HepG2 (cell line): ENCODE data around the gene KRTAP12-3. TPM values are rescaled to one million over a fixed set of nuclear protein-coding genes. Genes with fewer than 3 reads are reported as not detected.

Experiments used
- ARNT2 ChIP-seq: sonication (generic); formaldehyde crosslinking; IDR thresholded peaks from 2 replicates; pipeline ENCODE4 v1.8.0; 2022; ENCODE audit warnings: mild to moderate bottlenecking, low read depth, missing genetic modification reagents, moderate library complexity
- CCDC6 ChIP-seq: sonication (generic); formaldehyde crosslinking; IDR thresholded peaks from 2 replicates; pipeline ENCODE4 v1.8.1; 2022; ENCODE audit warnings: mild to moderate bottlenecking, missing genetic modification reagents, moderate library complexity
- CHD4 ChIP-seq: fragments of 200-600 bp; sonication (generic); IDR thresholded peaks from 2 replicates; pipeline ENCODE4 v1.7.0; 2017; ENCODE audit warnings: mild to moderate bottlenecking, low read length, borderline replicate concordance
- EHMT2 ChIP-seq: fragments of 200-600 bp; sonication (generic); IDR thresholded peaks from 2 replicates; pipeline ENCODE4 v1.7.0; 2017; ENCODE audit warnings: antibody characterized with exemption, low read depth, low read length, borderline replicate concordance
- HNRNPH1 ChIP-seq: fragments of 200-400 bp; formaldehyde crosslinking; optimal IDR thresholded peaks from 2 replicates; pipeline ENCODE3; 2017; ENCODE audit warnings: mild to moderate bottlenecking, low read depth, low read length
- IKZF4 ChIP-seq: sonication (generic); formaldehyde crosslinking; IDR thresholded peaks from 2 replicates; pipeline ENCODE4 v1.5.1; 2020; ENCODE audit warnings: borderline replicate concordance, mild to moderate bottlenecking, low read depth, missing genetic modification reagents; ENCODE audit errors: not compliant biosample characterization
- IRF2 ChIP-seq: IDR thresholded peaks from 2 replicates; pipeline ENCODE4 v1.6.1; 2018; ENCODE audit warnings: missing genetic modification reagents, missing compliant biosample characterization
- KDM2A ChIP-seq: sonication (generic); formaldehyde crosslinking; IDR thresholded peaks from 2 replicates; pipeline ENCODE4 v1.4.0; 2020; ENCODE audit warnings: low read depth, missing genetic modification reagents, borderline replicate concordance
- MATR3 ChIP-seq: sonication (generic); formaldehyde crosslinking; IDR thresholded peaks from 2 replicates; pipeline ENCODE4 v1.4.0; 2020; ENCODE audit warnings: missing genetic modification reagents
- MBD4 ChIP-seq: IDR thresholded peaks from 2 replicates; pipeline ENCODE4 v1.6.1; 2012; ENCODE audit warnings: low read length, inconsistent platforms, borderline replicate concordance
- NAIF1 ChIP-seq: sonication (generic); formaldehyde crosslinking; IDR thresholded peaks from 2 replicates; pipeline ENCODE4 v1.5.0; 2020; ENCODE audit warnings: mild to moderate bottlenecking, missing genetic modification reagents, borderline replicate concordance
- NFATC3 ChIP-seq: sonication (generic); formaldehyde crosslinking; IDR thresholded peaks from 2 replicates; pipeline ENCODE4 v1.5.1; 2020; ENCODE audit warnings: mild to moderate bottlenecking, missing genetic modification reagents
- PCBP2 ChIP-seq: fragments of 200-400 bp; formaldehyde crosslinking; optimal IDR thresholded peaks from 2 replicates; pipeline ENCODE3; 2018; ENCODE audit warnings: low read length, low read depth; ENCODE audit not compliant: poor library complexity, severe bottlenecking
- PPARG ChIP-seq: conservative IDR thresholded peaks from 2 replicates; pipeline ENCODE4 v1.6.1; 2016; ENCODE audit warnings: missing biosample characterization, missing genetic modification reagents
- PTBP1 ChIP-seq: fragments of 200-400 bp; formaldehyde crosslinking; IDR thresholded peaks from 2 replicates; pipeline ENCODE4 v1.6.1; 2018; ENCODE audit warnings: low read length, low read depth; ENCODE audit not compliant: poor library complexity, severe bottlenecking
- SOX5 ChIP-seq: IDR thresholded peaks from 2 replicates; pipeline ENCODE4 v1.6.1; 2016; ENCODE audit warnings: borderline replicate concordance
- SRSF9 ChIP-seq: fragments of 200-400 bp; formaldehyde crosslinking; IDR thresholded peaks from 2 replicates; pipeline ENCODE4 v1.6.1; 2018; ENCODE audit warnings: borderline replicate concordance, mild to moderate bottlenecking, low read depth, low read length; ENCODE audit not compliant: insufficient read depth, poor library complexity, severe bottlenecking
- TAF1 ChIP-seq: sonication (generic); formaldehyde crosslinking; IDR thresholded peaks from 2 replicates; pipeline ENCODE4 v1.4.0; 2020; ENCODE audit warnings: missing genetic modification reagents
- ZFY ChIP-seq: sonication (generic); formaldehyde crosslinking; IDR thresholded peaks from 2 replicates; pipeline ENCODE4 v1.4.0; 2020; ENCODE audit warnings: missing genetic modification reagents
- ZNF484 ChIP-seq: sonication (generic); formaldehyde crosslinking; IDR thresholded peaks from 2 replicates; pipeline ENCODE4 v1.5.1; 2020; ENCODE audit warnings: mild to moderate bottlenecking, low read depth, missing genetic modification reagents, borderline replicate concordance
- ZNF589 ChIP-seq: sonication (generic); formaldehyde crosslinking; conservative IDR thresholded peaks from 2 replicates; pipeline ENCODE4 v1.8.0; 2022; ENCODE audit warnings: mild to moderate bottlenecking, moderate library complexity, missing genetic modification reagents
- ZNF768 ChIP-seq: sonication (generic); formaldehyde crosslinking; IDR thresholded peaks from 2 replicates; pipeline ENCODE4 v1.4.0; 2020; ENCODE audit warnings: missing genetic modification reagents
- polyA plus RNA-seq, 8 experiments: library from polyadenylated mRNA; depleted of rRNA in 3 of 8; stranded (reverse) in 7 of 8; unstranded in 1 of 8; fragments of >200 nt; fragmentation: Illumina TruSeq in 4 of 8; extraction: Trizol in 4 of 8; gene quantifications; 2 replicates each; pipeline versions ENCODE4 v1.2.1 to v1.2.3, GENCODE V29; 2011 to 2016; ENCODE audit warnings: low read depth in 4 of 8, missing spikeins in 1 of 8, mixed read lengths in 1 of 8; ENCODE audit not compliant: insufficient read depth in 1 of 8
- total RNA-seq, 5 experiments: library from RNA; depleted of rRNA; stranded (reverse); fragments of >200 nt; fragmentation: Illumina TruSeq; extraction: Trizol; gene quantifications; 2 replicates each; pipeline ENCODE4 v1.2.3, GENCODE V29; 2016; ENCODE audit warnings: low read depth in 1 of 5
- TF ChIP-seq, protein P1 (sequence below): sonication (generic); formaldehyde crosslinking; IDR thresholded peaks from 2 replicates; pipeline ENCODE4 v1.5.0; 2020; ENCODE audit warnings: missing genetic modification reagents
- TF ChIP-seq, protein P2 (sequence below): sonication (generic); formaldehyde crosslinking; IDR thresholded peaks from 2 replicates; pipeline ENCODE4 v1.9.0; 2021; ENCODE audit warnings: missing genetic modification reagents, borderline replicate concordance
- TF ChIP-seq, protein P3 (sequence below): sonication (generic); formaldehyde crosslinking; IDR thresholded peaks from 2 replicates; pipeline ENCODE4 v1.4.0; 2020; ENCODE audit warnings: missing genetic modification reagents, low read depth, mild to moderate bottlenecking, borderline replicate concordance

The KRTAP12-3 gene
- total and polyA plus RNA-seq, 2 of the 13 experiments (the other 11 are each of a cell fraction or from before 2014, with no cell fraction given) = not detected

DNA sequence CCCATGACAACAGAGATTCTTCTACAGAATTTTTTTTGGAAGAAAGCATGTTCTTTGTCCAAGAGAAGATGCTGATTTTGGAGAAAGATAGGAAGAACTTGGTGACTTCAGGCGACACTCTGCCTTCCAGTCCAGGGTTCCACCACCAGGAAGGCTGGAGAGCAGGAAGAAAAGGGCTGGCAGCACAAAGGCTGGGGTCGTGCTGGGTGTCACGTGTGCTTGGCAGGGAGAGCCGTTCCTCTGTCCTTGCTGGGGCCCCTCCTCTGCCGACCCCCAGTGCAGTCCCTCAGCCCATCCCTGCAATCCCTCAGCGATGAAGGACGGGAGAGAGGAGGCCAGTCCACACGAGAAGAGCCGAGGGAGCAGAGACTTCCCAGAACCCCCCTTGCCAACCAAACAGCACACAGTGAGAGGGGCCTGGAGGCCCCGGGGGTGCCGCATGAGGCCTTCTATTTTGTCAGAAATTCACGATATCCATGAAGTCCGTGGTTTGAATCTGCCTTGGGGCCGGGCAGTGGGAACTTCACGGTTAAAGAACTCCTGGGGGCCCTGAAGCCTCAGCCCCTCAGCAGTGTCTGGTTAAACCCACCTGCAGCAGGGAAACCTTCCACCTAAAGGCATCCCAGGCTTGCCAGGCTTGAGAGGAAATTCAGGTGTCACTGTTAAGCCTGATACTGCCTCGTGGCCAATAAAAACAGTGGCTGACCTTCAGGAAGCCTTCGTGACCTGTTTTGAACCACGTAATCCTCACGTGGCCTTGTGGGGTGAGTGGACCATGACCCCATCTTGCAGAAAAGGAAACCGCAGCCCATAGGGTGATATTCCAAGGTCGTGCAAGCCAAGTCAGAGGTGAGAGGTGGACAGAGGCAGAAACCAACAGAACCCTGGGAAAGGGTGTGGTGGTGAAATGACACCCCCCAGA lies 42.6 kb downstream of the KRTAP12-3 start (continued):
- TF ChIP-seq, protein P1, sequence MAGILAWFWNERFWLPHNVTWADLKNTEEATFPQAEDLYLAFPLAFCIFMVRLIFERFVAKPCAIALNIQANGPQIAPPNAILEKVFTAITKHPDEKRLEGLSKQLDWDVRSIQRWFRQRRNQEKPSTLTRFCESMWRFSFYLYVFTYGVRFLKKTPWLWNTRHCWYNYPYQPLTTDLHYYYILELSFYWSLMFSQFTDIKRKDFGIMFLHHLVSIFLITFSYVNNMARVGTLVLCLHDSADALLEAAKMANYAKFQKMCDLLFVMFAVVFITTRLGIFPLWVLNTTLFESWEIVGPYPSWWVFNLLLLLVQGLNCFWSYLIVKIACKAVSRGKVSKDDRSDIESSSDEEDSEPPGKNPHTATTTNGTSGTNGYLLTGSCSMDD (CRISPR knock-in tag) = no peak
- peak; percentile 66 for TF ChIP-seq IRF2
- TF ChIP-seq MBD4 = no peak
- TF ChIP-seq NAIF1 (CRISPR knock-in tag) = no peak
- no peak for TF ChIP-seq PCBP2
- TF ChIP-seq, protein P2, sequence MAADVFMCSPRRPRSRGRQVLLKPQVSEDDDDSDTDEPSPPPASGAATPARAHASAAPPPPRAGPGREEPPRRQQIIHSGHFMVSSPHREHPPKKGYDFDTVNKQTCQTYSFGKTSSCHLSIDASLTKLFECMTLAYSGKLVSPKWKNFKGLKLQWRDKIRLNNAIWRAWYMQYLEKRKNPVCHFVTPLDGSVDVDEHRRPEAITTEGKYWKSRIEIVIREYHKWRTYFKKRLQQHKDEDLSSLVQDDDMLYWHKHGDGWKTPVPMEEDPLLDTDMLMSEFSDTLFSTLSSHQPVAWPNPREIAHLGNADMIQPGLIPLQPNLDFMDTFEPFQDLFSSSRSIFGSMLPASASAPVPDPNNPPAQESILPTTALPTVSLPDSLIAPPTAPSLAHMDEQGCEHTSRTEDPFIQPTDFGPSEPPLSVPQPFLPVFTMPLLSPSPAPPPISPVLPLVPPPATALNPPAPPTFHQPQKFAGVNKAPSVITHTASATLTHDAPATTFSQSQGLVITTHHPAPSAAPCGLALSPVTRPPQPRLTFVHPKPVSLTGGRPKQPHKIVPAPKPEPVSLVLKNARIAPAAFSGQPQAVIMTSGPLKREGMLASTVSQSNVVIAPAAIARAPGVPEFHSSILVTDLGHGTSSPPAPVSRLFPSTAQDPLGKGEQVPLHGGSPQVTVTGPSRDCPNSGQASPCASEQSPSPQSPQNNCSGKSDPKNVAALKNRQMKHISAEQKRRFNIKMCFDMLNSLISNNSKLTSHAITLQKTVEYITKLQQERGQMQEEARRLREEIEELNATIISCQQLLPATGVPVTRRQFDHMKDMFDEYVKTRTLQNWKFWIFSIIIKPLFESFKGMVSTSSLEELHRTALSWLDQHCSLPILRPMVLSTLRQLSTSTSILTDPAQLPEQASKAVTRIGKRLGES = no peak
- TF ChIP-seq NFATC3 (CRISPR knock-in tag) = no peak
- TF ChIP-seq HNRNPH1 = no peak
- no peak for TF ChIP-seq PTBP1
- 0 out of 2 replicates have a peak, but pooled peaks have one; percentile 44 for TF ChIP-seq ARNT2 (CRISPR knock-in tag)
- TF ChIP-seq KDM2A (CRISPR knock-in tag) = 0 out of 2 replicates have a peak, but pooled peaks have one; percentile 21
- no peak for TF ChIP-seq SRSF9
- TF ChIP-seq ZNF589 (CRISPR knock-in tag) = no peak
- TF ChIP-seq TAF1 (CRISPR knock-in tag) = no peak
- no peak for TF ChIP-seq CHD4
- no peak for TF ChIP-seq ZFY
- no peak for TF ChIP-seq ZNF484 (CRISPR knock-in tag)
- TF ChIP-seq CCDC6 = no peak; the same call in 1 of the 2 replicates
- no peak for TF ChIP-seq EHMT2
- TF ChIP-seq, protein P3, sequence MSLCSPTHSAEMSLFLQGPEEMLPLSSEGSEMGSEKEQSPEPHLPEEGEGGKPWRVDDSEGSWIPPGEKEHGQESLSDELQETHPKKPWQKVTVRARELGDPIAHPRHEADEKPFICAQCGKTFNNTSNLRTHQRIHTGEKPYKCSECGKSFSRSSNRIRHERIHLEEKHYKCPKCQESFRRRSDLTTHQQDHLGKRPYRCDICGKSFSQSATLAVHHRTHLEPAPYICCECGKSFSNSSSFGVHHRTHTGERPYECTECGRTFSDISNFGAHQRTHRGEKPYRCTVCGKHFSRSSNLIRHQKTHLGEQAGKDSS (CRISPR knock-in tag) = peak; percentile 39; the same call in 1 of the 2 replicates
- no peak for TF ChIP-seq IKZF4
- no peak for TF ChIP-seq MATR3 (CRISPR knock-in tag)
- TF ChIP-seq ZNF768 (CRISPR knock-in tag) = no peak
- peak; percentile 60; the same call in 1 of the 2 replicates for TF ChIP-seq PPARG (CRISPR knock-in tag)
- peak; percentile 80; the same call in 1 of the 2 replicates for TF ChIP-seq SOX5
